ENCODE data around the gene TXNDC5.
"Not testable (repeated sequence)": the region's sequence is repeated elsewhere in the genome, so short reads cannot be mapped to it uniquely, and the experiment has no call there.

The TXNDC5 gene

DNA sequence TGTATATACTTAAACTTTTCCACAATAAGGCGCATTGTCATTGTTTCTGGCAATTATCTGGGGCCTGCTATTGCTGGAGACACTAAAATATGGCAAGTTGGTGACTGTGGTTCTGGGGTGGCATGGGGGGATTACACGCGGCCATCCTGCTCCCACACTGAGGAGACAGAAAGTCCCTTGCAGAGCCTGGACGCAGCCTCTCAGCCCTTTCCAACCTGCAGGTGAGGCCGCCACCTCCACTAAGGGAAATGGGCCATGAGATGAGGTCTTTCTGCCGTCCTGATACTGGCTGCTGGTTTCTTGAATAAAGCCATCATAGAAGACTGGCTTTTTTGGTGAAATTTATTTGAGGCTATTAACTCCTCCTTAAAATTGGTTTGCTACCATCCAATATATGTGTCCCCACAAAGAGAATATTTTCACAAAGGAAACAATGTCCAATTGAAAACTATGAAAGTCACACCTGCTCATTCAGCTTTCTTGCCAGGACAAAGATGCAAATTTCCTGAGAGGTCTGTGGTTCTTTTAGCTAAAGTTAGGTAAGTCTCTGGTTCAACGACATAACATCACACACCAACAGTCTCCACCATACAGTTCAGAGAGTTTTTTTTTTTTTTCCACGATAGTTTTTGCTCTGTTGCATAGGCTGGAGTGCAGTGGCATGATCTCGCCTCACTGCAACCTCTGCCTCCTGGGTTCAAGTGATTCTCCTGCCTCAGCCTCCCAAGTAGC is 13.0 kb downstream of the TXNDC5 start:
- H3K4me3 ChIP-seq = no peak overlapping the region
- H3K27ac ChIP-seq = no peak overlapping the region
- H3K9me3 ChIP-seq (ENCODE audit: low read depth, low read length) = no peaks in the 10 kb centered on the region
- H3K9ac ChIP-seq (ENCODE audit: insufficient read length) = no peak overlapping the region
- TF ChIP-seq FOXP2 (optimal IDR thresholded peaks at IDR 0.05; ENCODE audit: control extremely low read depth, extremely low read length, insufficient read depth) (no peak), POLR2AphosphoS5 (IDR thresholded peaks at IDR 0.05; ENCODE audit: borderline replicate concordance, low read depth, low read length) (no peak), EZH2 (IDR thresholded peaks at IDR 0.05) (no peak)
- no peak for DNase-seq (ENCODE audit: low read depth, low spot score)
- H3K36me3 ChIP-seq (ENCODE audit: insufficient read depth, low read length) = peaks cover 98% of the 10 kb centered on the region

DNA sequence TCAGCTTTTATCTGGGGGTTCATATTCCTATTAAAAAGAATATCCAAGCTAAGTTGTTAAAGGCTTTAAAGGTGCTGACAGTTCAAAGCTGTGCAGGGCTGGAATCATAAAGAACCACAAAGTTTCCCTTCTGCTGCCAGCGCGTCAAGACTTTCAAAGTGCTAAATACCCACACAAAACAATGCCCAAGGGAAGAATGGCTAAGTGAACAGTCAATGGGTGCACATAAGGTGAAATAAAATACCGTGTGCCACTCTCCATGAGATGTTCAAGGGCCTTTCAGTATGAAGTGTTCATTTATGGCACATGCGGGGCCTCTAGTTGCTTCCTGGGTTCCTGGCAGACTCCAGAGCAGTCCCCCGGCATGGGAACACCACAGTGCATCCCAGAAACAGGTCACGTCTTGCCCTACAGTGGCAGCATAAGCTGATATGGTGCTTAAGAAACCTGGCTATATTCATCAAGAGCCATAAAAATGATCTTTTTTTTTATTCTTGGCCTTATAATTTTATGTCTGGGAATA is 14.1 kb downstream of the TXNDC5 start:
- peaks cover 97% of the 10 kb centered on the region for H3K36me3 ChIP-seq (ENCODE audit: insufficient read depth, low read length)
- no peak for DNase-seq (ENCODE audit: low read depth, low spot score)
- no peak overlapping the region for H3K4me3 ChIP-seq

DNA sequence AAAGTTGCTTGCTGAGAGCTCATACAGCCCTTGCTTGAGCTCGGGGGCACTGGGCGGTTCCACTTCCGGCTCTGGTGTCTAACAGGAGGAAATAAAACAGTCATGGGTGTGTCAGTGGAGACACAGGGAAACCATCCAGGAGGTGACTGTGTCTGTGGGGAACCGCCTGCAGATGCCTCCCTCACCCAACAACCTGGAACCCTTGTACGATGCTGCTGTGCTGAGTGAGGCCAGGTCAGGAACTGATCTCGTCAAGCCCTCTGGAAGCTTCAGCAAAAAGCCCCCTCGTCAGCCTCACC is 15.5 kb downstream of the TXNDC5 start:
- TF ChIP-seq POLR2AphosphoS5 (IDR thresholded peaks at IDR 0.05; ENCODE audit: borderline replicate concordance, low read depth, low read length) (no peak), FOXP2 (optimal IDR thresholded peaks at IDR 0.05; ENCODE audit: control extremely low read depth, extremely low read length, insufficient read depth) (no peak), EZH2 (IDR thresholded peaks at IDR 0.05) (no peak)
- Histone ChIP-seq H3K27ac (no peak overlapping the region), H3K9ac (ENCODE audit: insufficient read length) (no peak overlapping the region), H3K9me3 (ENCODE audit: low read depth, low read length) (no peaks in the 10 kb centered on the region), H3K36me3 (ENCODE audit: insufficient read depth, low read length) (peaks cover 95% of the 10 kb centered on the region), H3K4me3 (no peak overlapping the region)
- DNase-seq (ENCODE audit: low read depth, low spot score) = no peak

More for the DNA sequence above, 14.1 kb downstream of the TXNDC5 start:
- no peak overlapping the region for H3K27ac ChIP-seq
- no peaks in the 10 kb centered on the region for H3K9me3 ChIP-seq (ENCODE audit: low read depth, low read length)
- H3K9ac ChIP-seq (ENCODE audit: insufficient read length) = no peak overlapping the region
- TF ChIP-seq EZH2 (IDR thresholded peaks at IDR 0.05) = no peak

DNA sequence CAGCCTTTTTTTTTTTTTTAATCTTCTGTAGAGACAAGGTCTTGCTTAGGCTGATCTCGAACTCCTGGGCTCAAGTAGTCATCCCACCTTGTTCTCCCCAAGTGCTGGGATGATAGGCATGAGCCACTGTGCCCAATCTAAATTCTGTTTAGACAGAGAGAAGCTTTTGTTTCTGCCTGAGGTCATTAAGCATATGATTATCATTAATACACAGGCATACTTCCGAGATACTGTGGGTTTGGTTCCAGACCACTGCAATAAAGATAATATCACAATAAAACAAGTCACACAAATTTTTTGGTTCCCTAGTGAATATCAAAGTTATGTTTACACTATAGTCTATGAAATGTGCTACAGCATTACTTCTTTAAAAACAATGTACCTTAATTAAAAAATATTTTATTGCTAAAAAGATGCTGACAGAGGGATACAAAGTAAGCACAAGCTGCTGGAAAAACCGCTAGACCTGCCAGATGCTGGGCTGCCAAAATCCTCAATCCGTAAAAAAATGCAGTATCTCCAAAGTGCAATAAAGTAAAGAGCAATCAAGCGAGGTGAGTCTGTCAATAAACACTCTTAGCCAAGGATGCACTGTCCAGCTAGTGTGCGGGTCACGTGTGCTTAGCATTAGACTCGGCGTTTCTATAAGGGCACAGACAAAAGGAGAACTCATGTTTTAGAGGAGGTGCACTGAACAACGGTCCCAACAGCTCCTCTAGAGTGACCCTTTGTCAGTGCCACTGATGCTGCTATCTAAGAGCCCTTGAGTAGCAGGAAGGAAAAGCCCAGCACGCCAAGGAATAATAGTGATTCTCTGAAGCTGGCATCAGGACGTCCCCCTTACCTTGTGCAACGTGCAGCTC is 16.1 kb downstream of the TXNDC5 start:
- Histone ChIP-seq H3K36me3 (ENCODE audit: insufficient read depth, low read length) (peaks cover 94% of the 10 kb centered on the region), H3K9me3 (ENCODE audit: low read depth, low read length) (no peaks in the 10 kb centered on the region)
- no peak for DNase-seq (ENCODE audit: low read depth, low spot score)

DNA sequence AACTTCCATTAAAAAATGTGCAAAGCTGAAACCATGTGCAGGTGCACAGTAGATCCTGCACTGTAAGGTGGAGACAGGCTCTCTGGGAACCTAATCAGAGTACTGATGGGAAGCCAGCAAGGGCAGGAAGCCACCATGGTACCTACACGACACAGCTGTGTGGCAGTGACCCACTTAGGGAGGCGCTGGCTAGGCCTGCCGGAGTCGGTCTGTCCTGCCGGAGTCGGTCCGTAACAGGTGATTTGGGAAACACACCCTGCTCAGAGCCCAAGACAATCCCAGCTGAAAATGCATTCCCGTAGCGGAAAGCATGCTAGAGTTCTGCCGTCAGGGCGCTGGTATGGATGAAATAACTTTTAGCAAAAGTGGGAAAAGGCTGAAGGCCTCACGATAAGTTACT is 17.2 kb downstream of the TXNDC5 start:
- no peak overlapping the region for H3K9ac ChIP-seq (ENCODE audit: insufficient read length)
- DNase-seq (ENCODE audit: low read depth, low spot score) = no peak
- TF ChIP-seq EZH2 (IDR thresholded peaks at IDR 0.05) (no peak), FOXP2 (optimal IDR thresholded peaks at IDR 0.05; ENCODE audit: control extremely low read depth, extremely low read length, insufficient read depth) (no peak), POLR2AphosphoS5 (IDR thresholded peaks at IDR 0.05; ENCODE audit: borderline replicate concordance, low read depth, low read length) (no peak)
- H3K4me3 ChIP-seq = no peak overlapping the region
- H3K27ac ChIP-seq = no peak overlapping the region
- H3K9me3 ChIP-seq (ENCODE audit: low read depth, low read length) = no peaks in the 10 kb centered on the region
- H3K36me3 ChIP-seq (ENCODE audit: insufficient read depth, low read length) = peaks cover 95% of the 10 kb centered on the region

More for the DNA sequence above, 16.1 kb downstream of the TXNDC5 start:
- TF ChIP-seq FOXP2 (optimal IDR thresholded peaks at IDR 0.05; ENCODE audit: control extremely low read depth, extremely low read length, insufficient read depth) = no peak
- no peak for TF ChIP-seq EZH2 (IDR thresholded peaks at IDR 0.05)
- TF ChIP-seq POLR2AphosphoS5 (IDR thresholded peaks at IDR 0.05; ENCODE audit: borderline replicate concordance, low read depth, low read length) = no peak
- H3K27ac ChIP-seq = no peak overlapping the region
- no peak overlapping the region for H3K9ac ChIP-seq (ENCODE audit: insufficient read length)
- H3K4me3 ChIP-seq = no peak overlapping the region

DNA sequence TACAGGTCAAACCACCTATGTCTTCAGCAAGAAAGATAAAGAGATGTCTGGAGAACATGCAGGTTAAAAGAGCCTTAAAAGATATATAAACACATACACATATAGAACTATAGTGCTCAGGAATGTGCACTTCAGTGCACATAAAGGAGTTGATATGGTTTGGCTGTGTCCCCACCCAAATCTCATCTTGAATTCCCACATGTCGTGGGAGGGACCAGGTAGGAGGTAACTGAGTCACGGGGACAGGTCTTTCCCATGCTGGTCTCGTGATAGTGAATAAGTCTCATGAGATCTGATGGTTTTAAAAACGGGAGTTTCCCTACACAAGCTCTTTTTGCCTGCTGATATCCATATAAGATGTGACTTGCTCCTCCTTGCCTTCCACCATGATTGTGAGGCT is 18.2 kb downstream of the TXNDC5 start:
- not testable (repeated sequence) for H3K4me3 ChIP-seq; H3K9ac ChIP-seq (ENCODE audit: insufficient read length); DNase-seq (ENCODE audit: low read depth, low spot score); H3K27ac ChIP-seq; H3K9me3 ChIP-seq (ENCODE audit: low read depth, low read length)
- H3K36me3 ChIP-seq (ENCODE audit: insufficient read depth, low read length) = peaks cover 95% of the 10 kb centered on the region

DNA sequence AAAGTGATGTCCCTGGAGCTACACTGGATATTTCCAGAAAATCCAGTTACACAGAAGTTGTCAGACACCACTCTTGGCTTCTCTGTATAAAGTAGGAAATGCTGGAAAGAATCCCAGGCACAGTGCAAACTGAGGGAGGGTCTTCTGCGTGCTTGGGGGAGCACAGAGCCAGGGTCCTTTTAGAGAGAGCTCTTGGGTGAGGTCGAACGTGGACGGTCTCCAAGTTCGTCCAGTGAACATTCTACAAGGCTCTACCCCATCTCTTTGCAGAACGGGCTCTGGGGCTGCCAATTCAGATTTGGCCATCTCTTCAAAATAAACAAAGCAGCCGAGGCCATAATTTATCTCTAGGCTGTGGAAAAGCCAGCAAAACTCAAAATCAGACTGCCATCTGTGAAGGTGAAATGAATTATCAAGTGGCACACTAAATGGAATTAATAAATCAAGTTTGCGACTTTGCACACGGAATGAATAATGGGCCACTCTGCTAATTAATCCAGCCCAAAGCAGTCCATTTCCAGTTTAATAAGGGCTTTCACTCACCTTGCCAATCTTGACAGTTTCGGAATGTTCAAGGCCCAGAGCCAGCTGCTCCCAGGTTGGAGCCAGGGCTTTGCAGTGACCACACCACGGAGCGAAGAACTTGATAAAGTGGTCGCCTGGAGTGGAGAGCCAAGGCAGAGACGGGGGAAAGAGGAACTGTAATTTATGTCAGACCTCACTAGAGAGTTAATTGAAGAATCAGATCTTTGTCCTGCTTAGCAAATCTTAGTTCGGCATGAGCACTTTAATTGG is 19.3 kb downstream of the TXNDC5 start:
- H3K4me3 ChIP-seq = no peak overlapping the region
- DNase-seq (ENCODE audit: low read depth, low spot score) = no peak
- no peak overlapping the region for H3K27ac ChIP-seq
- no peak overlapping the region for H3K9ac ChIP-seq (ENCODE audit: insufficient read length)
- peaks cover 95% of the 10 kb centered on the region for H3K36me3 ChIP-seq (ENCODE audit: insufficient read depth, low read length)
- TF ChIP-seq EZH2 (IDR thresholded peaks at IDR 0.05) (no peak), POLR2AphosphoS5 (IDR thresholded peaks at IDR 0.05; ENCODE audit: borderline replicate concordance, low read depth, low read length) (no peak), FOXP2 (optimal IDR thresholded peaks at IDR 0.05; ENCODE audit: control extremely low read depth, extremely low read length, insufficient read depth) (no peak)
- H3K9me3 ChIP-seq (ENCODE audit: low read depth, low read length) = no peaks in the 10 kb centered on the region

DNA sequence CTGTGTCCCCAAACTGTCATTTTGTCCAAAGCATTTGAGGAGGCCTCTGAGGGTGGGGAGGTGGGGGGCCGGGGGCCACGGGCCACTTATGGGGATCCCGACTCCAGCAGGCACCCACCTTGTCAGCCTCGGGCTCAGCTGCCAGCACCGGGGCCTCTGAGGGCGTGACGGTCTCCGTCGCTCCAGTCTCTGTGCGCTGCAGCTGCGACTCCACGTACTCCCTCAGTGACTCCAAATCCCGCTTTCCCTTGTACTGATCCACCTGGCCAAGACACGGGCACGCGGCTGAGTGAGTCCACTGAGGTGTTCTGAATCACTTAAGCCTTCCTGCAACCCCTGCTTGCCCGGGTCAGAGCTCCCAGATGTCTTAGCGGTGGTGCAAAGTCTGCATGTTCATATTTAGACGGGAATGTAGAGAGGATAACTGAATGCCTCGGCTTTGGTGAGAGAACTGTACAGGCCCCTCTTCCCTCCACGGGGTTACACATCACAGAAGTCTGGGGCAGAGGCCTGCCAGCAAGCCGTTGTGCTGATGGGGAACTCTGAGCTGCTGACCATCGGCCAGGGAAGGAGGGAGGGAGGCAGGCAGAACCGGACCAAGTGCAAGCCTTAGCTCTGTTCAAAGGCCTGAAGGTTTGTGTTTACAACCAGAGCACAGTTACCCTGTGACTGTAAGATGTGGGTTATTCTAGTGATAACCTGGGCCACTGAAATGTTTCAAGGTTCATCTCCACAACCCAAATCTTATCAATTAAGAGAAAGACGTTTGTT is 21.8 kb downstream of the TXNDC5 start:
- Histone ChIP-seq H3K9ac (ENCODE audit: insufficient read length) (no peak overlapping the region), H3K36me3 (ENCODE audit: insufficient read depth, low read length) (peaks cover 95% of the 10 kb centered on the region), H3K9me3 (ENCODE audit: low read depth, low read length) (no peaks in the 10 kb centered on the region), H3K27ac (no peak overlapping the region), H3K4me3 (no peak overlapping the region)
- TF ChIP-seq POLR2AphosphoS5 (IDR thresholded peaks at IDR 0.05; ENCODE audit: borderline replicate concordance, low read depth, low read length) (no peak), EZH2 (IDR thresholded peaks at IDR 0.05) (no peak), FOXP2 (optimal IDR thresholded peaks at IDR 0.05; ENCODE audit: control extremely low read depth, extremely low read length, insufficient read depth) (no peak)
- DNase-seq (ENCODE audit: low read depth, low spot score) = no peak

Measured in SK-N-MC (cell line).